HG02623 (cell line): ENCODE data around the gene POLR3H.

Source experiments
- ATAC-seq: cut with Tn5 transposase; IDR thresholded peaks from one replicate; pipeline ENCODE4 v1.9.1; 2021; ENCODE audit warnings: moderate library complexity; ENCODE audit not compliant: unreplicated experiment

POLR3H gene

GRCh38 chr22:41539146-41540005 is 4.9 kb downstream of the POLR3H start:
- ATAC-seq: no peak

- ATAC-seq: no peak
These were observed 5.7 kb downstream of the POLR3H start for GRCh38 chr22:41538583-41538982.

- no peak for ATAC-seq
These were observed 7.1 kb downstream of the POLR3H start for GRCh38 chr22:41537203-41537602.

- ATAC-seq: no peak
These were observed 9.0 kb downstream of the POLR3H start for GRCh38 chr22:41535244-41535643.

GRCh38 chr22:41534219-41534618 is 10.1 kb downstream of the POLR3H start:
- no peak for ATAC-seq

DNA sequence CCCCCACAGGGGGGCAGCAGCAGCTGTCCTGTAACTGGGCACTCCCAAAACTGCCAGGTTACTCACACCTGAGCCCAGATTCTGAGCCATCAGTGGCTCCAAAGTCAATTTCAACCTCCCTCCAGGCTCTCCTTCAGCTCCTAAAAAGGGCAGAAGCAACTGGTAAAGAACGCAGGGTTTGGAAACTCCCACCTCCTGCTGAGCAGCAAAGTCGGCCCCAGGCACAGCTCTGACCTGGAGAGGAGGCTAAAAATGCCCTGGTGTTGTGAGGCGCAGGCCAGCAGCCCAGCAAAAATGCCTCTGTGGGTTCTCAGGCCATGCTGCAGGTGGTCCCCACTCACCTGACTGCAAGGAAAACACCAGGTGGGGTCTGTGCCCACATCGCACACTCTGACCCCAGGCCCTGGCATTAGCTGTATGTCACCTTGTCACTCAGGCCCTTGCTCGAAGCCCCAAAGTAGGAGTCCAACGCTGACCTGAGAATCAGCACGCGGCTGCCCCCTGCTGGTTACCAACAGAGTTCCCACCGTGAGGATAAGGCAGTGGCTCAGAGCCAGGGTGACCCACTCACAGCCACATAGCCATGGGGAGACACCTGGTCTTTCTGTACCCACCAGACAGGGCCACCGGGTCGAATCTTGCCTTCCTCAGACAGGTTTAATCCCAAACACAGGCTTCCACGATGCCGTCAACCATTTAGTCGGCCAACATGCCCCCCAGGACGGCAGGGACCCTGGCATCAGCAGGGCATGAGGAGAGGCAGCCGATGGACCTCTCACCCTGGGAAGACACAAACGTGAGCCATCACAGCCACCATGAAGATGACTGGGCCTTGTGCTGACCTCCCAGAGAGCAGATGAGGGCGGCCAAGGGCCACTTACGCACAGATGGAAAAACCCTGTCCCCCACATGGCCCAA is 11.1 kb downstream of the POLR3H start:
- ATAC-seq: no peak

GRCh38 chr22:41531715-41532477 is 12.4 kb downstream of the POLR3H start:
- no peak for ATAC-seq

DNA sequence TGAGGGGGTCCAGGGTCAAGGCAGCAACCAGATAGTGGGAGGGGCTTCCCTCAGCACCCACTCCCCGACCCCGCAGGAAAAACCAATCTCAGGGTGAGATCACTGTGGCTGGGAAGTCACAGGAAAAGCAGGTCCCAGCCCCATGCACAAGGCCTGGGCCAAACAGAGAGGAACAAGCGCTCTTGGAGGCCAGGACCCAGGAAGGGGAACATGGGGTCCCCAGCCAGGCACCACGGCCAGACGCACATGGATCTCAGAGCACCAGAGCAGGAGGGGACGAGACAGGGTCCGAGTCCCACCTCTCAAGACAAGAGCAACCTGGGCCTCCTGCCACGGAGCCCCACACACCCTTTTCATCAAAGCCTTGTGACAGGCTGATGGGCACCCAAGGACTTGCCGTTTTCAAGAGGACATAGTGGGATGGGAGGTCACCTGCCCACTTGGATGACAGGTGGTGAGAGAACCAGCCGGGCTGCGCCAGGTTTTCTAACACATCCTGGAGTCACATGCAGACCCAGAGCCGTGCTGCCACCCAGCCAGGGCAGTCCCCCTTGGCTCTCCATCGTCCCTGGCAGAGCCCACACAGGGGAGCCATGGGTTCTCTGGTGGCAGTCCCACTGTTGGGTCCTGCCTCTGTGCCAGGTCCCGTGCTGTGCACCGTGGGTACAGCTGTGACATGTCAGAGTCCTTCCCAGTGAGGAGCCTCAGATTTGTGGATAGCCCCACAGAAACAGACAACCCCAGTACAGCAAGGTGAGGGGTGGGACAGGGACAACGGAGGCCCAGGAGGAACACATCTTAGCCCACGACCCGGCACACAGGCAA is 13.2 kb downstream of the POLR3H start:
- no peak for ATAC-seq

GRCh38 chr22:41528938-41529561 is 15.2 kb downstream of the POLR3H start:
- ATAC-seq: no peak

GRCh38 chr22:41528132-41528766 is 16.0 kb downstream of the POLR3H start:
- ATAC-seq: no peak

DNA sequence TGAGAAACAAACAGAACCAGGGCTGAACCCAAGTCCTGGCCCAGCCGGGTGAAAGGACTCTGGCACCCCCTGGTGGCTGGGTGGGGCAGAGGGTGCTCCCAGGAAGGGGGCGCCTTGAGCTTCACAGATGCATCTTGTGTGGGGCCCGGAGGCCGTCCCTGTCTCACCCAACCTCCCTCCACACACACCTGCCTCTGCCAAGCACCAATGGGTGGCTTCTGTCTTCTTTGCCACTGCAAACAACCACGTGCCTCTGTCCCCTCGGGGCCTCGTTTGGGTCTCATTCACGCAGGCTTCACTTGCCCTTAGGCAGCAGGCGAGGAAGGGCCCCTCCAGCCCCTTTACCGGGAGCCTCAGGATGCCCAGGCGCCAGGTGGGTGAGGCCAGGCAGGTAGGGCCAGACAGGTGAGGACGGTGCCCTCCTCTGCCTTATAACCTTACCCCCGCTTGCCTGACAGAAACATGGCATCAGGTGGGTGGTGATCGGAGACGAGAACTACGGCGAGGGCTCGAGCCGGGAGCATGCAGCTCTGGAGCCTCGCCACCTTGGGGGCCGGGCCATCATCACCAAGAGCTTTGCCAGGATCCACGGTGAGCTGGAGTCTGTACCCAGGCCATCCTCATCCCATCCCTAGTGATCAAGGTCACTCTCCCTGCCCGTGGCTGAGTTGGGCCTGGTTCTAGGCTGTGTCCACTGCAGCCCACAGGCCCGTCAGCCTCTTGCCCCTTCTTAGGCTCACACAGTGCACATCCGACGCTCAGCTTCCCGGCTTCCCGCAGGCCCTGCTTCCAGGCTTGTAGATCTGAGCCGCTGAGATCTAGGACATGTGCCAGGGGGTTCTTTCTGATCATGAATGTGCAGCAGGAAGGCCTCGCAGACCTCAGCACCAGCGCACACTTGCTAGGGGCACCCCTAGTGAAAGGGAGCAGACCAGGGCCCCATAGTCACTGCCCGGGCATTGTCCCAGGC is 17.2 kb downstream of the POLR3H start:
- no peak for ATAC-seq

DNA sequence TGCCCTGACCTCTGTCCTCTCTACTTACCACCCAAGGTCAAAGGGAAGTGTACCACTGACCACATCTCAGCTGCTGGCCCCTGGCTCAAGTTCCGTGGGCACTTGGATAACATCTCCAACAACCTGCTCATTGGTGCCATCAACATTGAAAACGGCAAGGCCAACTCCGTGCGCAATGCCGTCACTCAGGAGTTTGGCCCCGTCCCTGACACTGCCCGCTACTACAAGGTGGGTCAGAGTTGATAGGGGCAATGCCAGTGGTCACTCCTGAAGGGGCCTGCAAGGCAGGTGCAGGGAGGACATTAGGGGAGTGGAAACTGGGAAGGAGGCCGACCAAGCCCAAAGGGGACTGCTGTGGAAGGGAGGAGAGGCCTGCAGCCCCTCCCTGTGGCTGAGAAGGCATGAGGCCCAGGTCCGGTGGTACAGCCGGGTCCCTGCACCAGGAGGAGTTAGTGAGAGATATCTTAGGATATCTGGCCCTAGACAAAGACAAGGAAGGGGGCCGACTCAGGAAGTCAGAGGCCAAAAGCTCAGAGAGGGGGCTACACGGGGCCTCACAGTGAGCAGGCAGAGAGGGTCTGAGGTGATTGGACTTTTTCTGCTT is 17.9 kb downstream of the POLR3H start:
- ATAC-seq: no peak

DNA sequence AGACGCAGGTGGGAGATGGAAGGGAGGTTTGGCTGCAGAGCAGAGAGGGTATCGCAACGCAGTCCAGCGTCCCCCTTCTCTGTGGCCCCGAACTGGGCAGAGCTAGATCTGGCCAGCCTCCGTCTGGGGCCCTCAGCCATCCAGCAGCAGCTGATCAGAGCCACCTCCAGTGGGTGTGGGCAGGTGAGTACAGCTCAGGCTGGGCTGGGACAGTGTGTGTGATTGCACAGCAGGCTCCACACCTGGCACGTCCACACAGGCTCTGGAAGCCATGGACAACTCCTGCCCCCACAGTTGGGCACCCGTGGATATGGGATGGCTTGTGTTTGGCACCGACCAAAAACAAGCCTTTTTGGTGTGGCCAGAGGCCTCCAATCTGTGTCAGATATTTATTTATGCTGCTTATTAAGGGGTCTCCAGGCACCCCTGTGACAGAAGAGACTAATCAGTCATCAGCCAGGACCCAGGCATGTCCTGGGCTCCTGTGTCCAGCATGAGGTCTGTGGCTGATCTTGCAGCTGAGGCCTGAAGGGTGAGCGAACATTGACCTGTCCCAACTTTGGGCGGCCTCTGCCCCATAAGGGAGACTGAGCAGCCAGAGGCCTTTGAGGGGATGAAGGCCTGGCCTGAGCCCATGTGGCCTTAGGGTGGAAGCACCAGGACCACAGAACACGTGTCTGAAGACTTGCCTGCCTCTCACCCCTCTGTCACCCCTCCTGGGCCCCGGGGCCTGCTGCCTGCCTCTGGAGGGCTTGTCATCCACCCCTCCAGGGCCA is 18.6 kb downstream of the POLR3H start:
- ATAC-seq: no peak

GRCh38 chr22:41524809-41525449 is 19.3 kb downstream of the POLR3H start:
- no peak for ATAC-seq

DNA sequence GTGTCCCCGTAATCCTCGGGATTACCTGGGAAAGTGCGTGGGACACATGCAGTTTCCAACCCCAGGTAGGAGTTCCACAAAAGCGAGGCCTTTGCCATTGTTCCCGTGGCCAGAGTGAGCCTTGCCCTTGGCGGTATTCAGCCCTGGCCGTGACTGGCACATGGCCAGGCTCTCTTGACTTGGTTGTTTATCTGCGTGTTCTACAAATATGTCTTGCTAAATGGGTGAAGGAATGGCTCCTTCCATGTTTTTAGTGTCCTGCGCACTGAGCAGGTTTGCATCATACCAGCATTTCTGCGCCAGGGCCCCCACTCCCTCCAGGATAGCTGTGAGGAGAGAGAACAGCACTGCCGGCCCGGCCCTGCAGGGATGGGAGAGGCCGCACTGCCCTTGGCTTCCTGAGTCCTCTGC is 20.0 kb downstream of the POLR3H start:
- ATAC-seq: no peak

- ATAC-seq: no peak
These were observed 20.6 kb downstream of the POLR3H start for GRCh38 chr22:41523464-41524221.
